ENCODE data around the gene APP.

DNA sequence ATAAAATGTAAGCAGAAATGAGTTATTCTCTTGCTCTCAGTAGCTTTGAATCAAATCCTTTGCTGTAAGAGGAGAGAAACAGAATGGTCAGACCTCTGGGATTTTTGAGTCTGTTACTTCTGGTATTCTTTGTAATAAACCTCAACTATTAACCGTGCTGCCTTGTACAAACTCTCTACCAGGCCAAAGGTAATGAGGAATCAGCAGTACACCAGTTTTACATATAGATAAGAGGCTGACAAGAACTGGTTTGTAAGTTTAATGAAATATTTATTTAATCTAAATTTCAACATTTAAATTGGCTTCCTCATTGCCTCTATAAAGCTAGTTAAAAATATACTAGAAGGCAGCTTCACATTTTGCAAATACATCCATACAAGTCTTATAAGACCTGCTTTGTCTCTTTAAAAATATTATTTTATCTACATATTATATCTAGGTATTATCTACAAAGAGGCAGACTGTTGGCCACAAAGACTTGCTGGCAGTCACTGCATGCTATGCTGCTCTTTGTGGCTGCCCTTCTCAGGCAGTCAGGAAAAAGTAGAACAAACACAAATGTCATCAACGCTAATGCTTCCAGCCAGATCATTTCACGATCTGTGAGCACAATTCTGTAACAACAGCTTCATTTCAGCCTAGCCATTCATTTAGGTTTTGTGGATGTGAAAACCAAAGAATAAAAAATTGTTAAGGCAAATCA is 262.8 kb downstream of the APP start:
- TF ChIP-seq EZH2 (IDR thresholded peaks at IDR 0.05; ENCODE audit: low read depth) = no peak
- TF ChIP-seq, protein P1, sequence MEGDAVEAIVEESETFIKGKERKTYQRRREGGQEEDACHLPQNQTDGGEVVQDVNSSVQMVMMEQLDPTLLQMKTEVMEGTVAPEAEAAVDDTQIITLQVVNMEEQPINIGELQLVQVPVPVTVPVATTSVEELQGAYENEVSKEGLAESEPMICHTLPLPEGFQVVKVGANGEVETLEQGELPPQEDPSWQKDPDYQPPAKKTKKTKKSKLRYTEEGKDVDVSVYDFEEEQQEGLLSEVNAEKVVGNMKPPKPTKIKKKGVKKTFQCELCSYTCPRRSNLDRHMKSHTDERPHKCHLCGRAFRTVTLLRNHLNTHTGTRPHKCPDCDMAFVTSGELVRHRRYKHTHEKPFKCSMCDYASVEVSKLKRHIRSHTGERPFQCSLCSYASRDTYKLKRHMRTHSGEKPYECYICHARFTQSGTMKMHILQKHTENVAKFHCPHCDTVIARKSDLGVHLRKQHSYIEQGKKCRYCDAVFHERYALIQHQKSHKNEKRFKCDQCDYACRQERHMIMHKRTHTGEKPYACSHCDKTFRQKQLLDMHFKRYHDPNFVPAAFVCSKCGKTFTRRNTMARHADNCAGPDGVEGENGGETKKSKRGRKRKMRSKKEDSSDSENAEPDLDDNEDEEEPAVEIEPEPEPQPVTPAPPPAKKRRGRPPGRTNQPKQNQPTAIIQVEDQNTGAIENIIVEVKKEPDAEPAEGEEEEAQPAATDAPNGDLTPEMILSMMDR (conservative IDR thresholded peaks at IDR 0.05) = no peak

All from PC-9 (cell line).